Smooth muscle cell (in vitro differentiated cells): Measurements from ENCODE around the gene SLC15A1. TPM values are rescaled to one million over a fixed set of nuclear protein-coding genes. Genes with fewer than 3 reads are reported as not detected.

Experiments used
- DNase-seq: peaks from one replicate; lab custom pipeline; 2025; ENCODE audit not compliant: unreplicated experiment; lab: John Stamatoyannopoulos, UW
- H2AFZ ChIP-seq: fragments of 200-600 bp; sonication (generic); 2 replicates; pipeline ENCODE4 v1.6.0; 2016; ENCODE audit warnings: antibody characterized with exemption, low read depth, mild to moderate bottlenecking
- H3F3A ChIP-seq: fragments of 200-600 bp; sonication (generic); 2 replicates; pipeline ENCODE4 v1.6.0; 2017; ENCODE audit warnings: antibody characterized with exemption, low read depth
- H3K27ac ChIP-seq: fragments of 200-600 bp; sonication (generic); 2 replicates; pipeline ENCODE4 v1.5.1; 2016; ENCODE audit warnings: low read depth, mild to moderate bottlenecking
- H3K27me3 ChIP-seq: fragments of 200-600 bp; sonication (generic); 2 replicates; pipeline ENCODE4 v1.6.1; 2016; ENCODE audit warnings: low read depth, mild to moderate bottlenecking
- H3K36me3 ChIP-seq: fragments of 200-600 bp; sonication (generic); 2 replicates; pipeline ENCODE4 v1.5.1; 2016; ENCODE audit warnings: low read depth
- H3K4me1 ChIP-seq: fragments of 200-600 bp; sonication (generic); 2 replicates; pipeline ENCODE4 v1.5.1; 2016; ENCODE audit warnings: low read depth
- H3K4me2 ChIP-seq: fragments of 200-600 bp; sonication (generic); 2 replicates; pipeline ENCODE4 v1.6.0; 2016; ENCODE audit warnings: mild to moderate bottlenecking
- H3K4me3 ChIP-seq: fragments of 200-600 bp; sonication (generic); 2 replicates; pipeline ENCODE4 v1.5.1; 2016; ENCODE audit warnings: mild to moderate bottlenecking
- H3K79me2 ChIP-seq: fragments of 200-600 bp; sonication (generic); 2 replicates; pipeline ENCODE4 v1.6.0; 2016; ENCODE audit warnings: low read depth, mild to moderate bottlenecking
- H3K9ac ChIP-seq: fragments of 200-600 bp; sonication (generic); 2 replicates; pipeline ENCODE4 v1.6.0; 2016; ENCODE audit warnings: low read depth
- H3K9me3 ChIP-seq: fragments of 200-600 bp; sonication (generic); replicated peaks from 2 replicates; pipeline ENCODE4 v1.5.1; 2016; ENCODE audit warnings: low read depth
- H4K20me1 ChIP-seq: fragments of 200-600 bp; sonication (generic); 2 replicates; pipeline ENCODE4 v1.6.0; 2016; ENCODE audit warnings: low read depth
- CTCF ChIP-seq: fragments of 200-600 bp; sonication (generic); IDR thresholded peaks from 2 replicates; pipeline ENCODE4 v1.5.1; 2017; ENCODE audit warnings: borderline replicate concordance, mild to moderate bottlenecking, antibody characterized with exemption; ENCODE audit not compliant: insufficient read depth, poor library complexity, severe bottlenecking
- WGBS: methylation state at CpG from one replicate; pipeline ENCODE4 v1.1.7; 2016; ENCODE audit warnings: low lambda C conversion rate; 5-methylcytosine and 5-hydroxymethylcytosine counted together
- polyA plus RNA-seq: library from polyadenylated mRNA; unstranded; fragments of >200 nt; fragmentation: Nextera tagmentation; extraction: Ambion mirVana; gene quantifications from 2 replicates; pipeline ENCODE4 v1.2.1, GENCODE V29; 2016
- total RNA-seq: library from RNA; depleted of rRNA; stranded (reverse); fragments of >200 nt; gene quantifications from 2 replicates; pipeline ENCODE4 v1.2.3, GENCODE V29; 2014

SLC15A1 gene
- total and polyA plus RNA-seq, 2 experiments from 2014 or later: 0.13 to 0.31 TPM

- H3K4me1 ChIP-seq: no peaks in the 10 kb centered on the region
These were observed 14.3 kb downstream of the SLC15A1 start for GRCh38 chr13:98738213-98738612.

GRCh38 chr13:98731925-98732324 lies 20.5 kb downstream of the SLC15A1 start:
- Histone ChIP-seq H4K20me1 (no peaks in the 10 kb centered on the region), H3K79me2 (no peaks in the 10 kb centered on the region), H3K4me3 (no peak overlapping the region), H3K27ac (no peak overlapping the region), H3K4me1 (no peaks in the 10 kb centered on the region), H2AFZ (no peak overlapping the region), H3K9me3 (no peaks in the 10 kb centered on the region), H3K4me2 (no peak overlapping the region), H3K36me3 (no peaks in the 10 kb centered on the region), H3K27me3 (no peaks in the 10 kb centered on the region), H3K9ac (no peak overlapping the region), H3F3A (no peaks in the 10 kb centered on the region)
- DNase-seq: no peak
- 26% methylated on average over 3 of the region's 3 CpGs for WGBS
- TF ChIP-seq CTCF: no peak

More at GRCh38 chr13:98738213-98738612, 14.3 kb downstream of the SLC15A1 start:
- H3K36me3 ChIP-seq: no peaks in the 10 kb centered on the region
- H4K20me1 ChIP-seq: no peaks in the 10 kb centered on the region
- no peak overlapping the region for H3K9ac ChIP-seq
- no peak for TF ChIP-seq CTCF
- H3K4me3 ChIP-seq: no peak overlapping the region
- H2AFZ ChIP-seq: no peak overlapping the region
- no peak overlapping the region for H3K4me2 ChIP-seq
- no peak for DNase-seq
- no peaks in the 10 kb centered on the region for H3K9me3 ChIP-seq
- no peaks in the 10 kb centered on the region for H3K79me2 ChIP-seq
- no peaks in the 10 kb centered on the region for H3K27me3 ChIP-seq
- no peak overlapping the region for H3K27ac ChIP-seq
- no peaks in the 10 kb centered on the region for H3F3A ChIP-seq

- Histone ChIP-seq H3K27ac (no peak overlapping the region), H3K36me3 (no peaks in the 10 kb centered on the region), H3K4me2 (no peak overlapping the region), H3K9ac (no peak overlapping the region), H2AFZ (no peak overlapping the region), H3K27me3 (no peaks in the 10 kb centered on the region), H3F3A (no peaks in the 10 kb centered on the region), H3K4me1 (no peaks in the 10 kb centered on the region), H3K79me2 (no peaks in the 10 kb centered on the region), H3K9me3 (no peaks in the 10 kb centered on the region), H4K20me1 (no peaks in the 10 kb centered on the region), H3K4me3 (no peak overlapping the region)
- TF ChIP-seq CTCF: no peak
- DNase-seq: no peak
- WGBS: 93% methylated on average over 17 of the region's 17 CpGs
These were observed 21.4 kb downstream of the SLC15A1 start for GRCh38 chr13:98731038-98731437.

- Histone ChIP-seq H3K4me3 (no peak overlapping the region), H3K4me1 (no peaks in the 10 kb centered on the region), H4K20me1 (no peaks in the 10 kb centered on the region), H3K27me3 (no peaks in the 10 kb centered on the region), H3K9me3 (no peaks in the 10 kb centered on the region), H3K36me3 (no peaks in the 10 kb centered on the region), H2AFZ (no peak overlapping the region), H3K9ac (no peak overlapping the region), H3K4me2 (no peak overlapping the region), H3F3A (no peaks in the 10 kb centered on the region), H3K79me2 (no peaks in the 10 kb centered on the region), H3K27ac (no peak overlapping the region)
- TF ChIP-seq CTCF: no peak
- 96% methylated on average over 23 of the region's 23 CpGs for WGBS
- no peak for DNase-seq
These were observed 22.0 kb downstream of the SLC15A1 start for GRCh38 chr13:98730441-98730840.
